HAP-1 (cell line): ENCODE results near the gene REC114.
A peak's percentile ranks its signal among the peaks of the same experiment; 100 is the strongest.
"Not testable (repeated sequence)": the region's sequence is repeated elsewhere in the genome, so short reads cannot be mapped to it uniquely, and the experiment has no call there.

Source experiments
- DNase-seq, 2 experiments: peaks; one replicate each; pipeline ENCODE4 v3.0.0-alpha.2; 2016 to 2020; ENCODE audit warnings: low spot score in 2 of 2
- H3K27me3 ChIP-seq: fragments of 250-450 bp; sonication (Bioruptor Pico); 2 replicates; pipeline ENCODE4 v1.5.1; 2020; ENCODE audit warnings: low read depth, mild to moderate bottlenecking, moderate library complexity
- H3K36me3 ChIP-seq: fragments of 250-450 bp; sonication (Bioruptor Pico); replicated peaks from 2 replicates; pipeline ENCODE4 v1.5.1; 2020; ENCODE audit warnings: mild to moderate bottlenecking
- H3K4me1 ChIP-seq: fragments of 250-450 bp; sonication (Bioruptor Pico); 2 replicates; pipeline ENCODE4 v1.5.1; 2020; ENCODE audit warnings: mild to moderate bottlenecking
- H3K4me3 ChIP-seq: fragments of 250-450 bp; sonication (Bioruptor Pico); 2 replicates; pipeline ENCODE4 v1.5.1; 2020; ENCODE audit warnings: mild to moderate bottlenecking, moderate library complexity
- H3K9me3 ChIP-seq: fragments of 250-450 bp; sonication (Bioruptor Pico); 2 replicates; pipeline ENCODE4 v1.5.1; 2020; ENCODE audit warnings: mild to moderate bottlenecking, moderate library complexity
- in situ Hi-C: fragments of 300-500 bp; cut with MboI; formaldehyde crosslinking; loops from 3 replicates; pipeline ENCODE4 v1.14.3; 2020; ENCODE audit warnings: low sequenced_read_pairs, inconsistent platforms, mixed read lengths

The REC114 gene, protein sequence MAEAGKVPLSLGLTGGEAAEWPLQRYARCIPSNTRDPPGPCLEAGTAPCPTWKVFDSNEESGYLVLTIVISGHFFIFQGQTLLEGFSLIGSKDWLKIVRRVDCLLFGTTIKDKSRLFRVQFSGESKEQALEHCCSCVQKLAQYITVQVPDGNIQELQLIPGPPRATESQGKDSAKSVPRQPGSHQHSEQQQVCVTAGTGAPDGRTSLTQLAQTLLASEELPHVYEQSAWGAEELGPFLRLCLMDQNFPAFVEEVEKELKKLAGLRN

DNA sequence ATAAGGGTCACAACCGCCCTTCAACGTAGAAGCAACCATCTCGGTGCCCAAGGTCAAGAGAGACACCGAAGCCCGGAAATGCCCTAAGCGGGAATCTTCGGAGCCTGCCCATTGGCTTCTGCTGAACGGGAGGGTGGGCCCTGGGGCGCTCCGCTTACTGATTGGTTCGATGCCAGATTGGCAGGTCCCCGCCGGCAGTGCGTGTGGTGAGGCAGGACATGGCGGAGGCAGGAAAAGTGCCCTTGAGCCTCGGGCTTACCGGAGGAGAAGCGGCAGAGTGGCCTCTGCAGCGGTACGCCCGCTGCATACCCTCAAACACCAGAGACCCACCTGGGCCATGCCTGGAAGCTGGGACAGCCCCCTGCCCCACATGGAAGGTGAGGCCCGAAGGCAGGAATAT is at the start of gene REC114:
Gene REC114 (plus strand): TSS at position 197 of the 400 bp plus-strand sequence. CDS start 22 bp downstream, at position 219.
- Histone ChIP-seq H3K4me3 (no peak within 1 kb of the TSS), H3K27me3 (peaks cover 58% of the 10 kb centered on the region), H3K36me3 (no peaks in the 10 kb centered on the region), H3K9me3 (no peaks in the 10 kb centered on the region; the same call in 1 of the 2 replicates), H3K4me1 (peaks cover 11% of the 10 kb centered on the region)
- in situ Hi-C loops, result no loop called here
- no peak for DNase-seq

DNA sequence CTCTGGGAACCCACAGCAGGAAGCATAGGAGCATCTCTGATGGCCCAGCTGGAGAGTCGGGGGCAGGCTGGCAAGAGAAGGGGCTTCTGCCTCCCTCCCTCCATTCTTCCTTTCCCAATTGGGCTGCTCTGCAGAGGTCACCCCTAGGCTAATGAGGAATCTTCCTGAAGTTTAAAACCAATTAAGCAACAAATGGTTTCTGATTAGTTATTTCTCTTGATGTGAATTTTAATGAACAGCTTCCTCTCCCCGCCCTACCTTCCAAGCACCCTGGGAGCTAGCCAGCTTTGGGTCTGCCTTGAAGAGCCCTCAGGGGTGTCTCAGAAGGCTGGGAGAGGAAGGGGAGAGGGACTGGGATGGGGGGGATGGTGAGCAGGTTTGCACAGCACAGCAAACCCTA is 49.6 kb upstream of the REC114 start:
- in situ Hi-C loops, result no loop called here
- Histone ChIP-seq H3K4me1 (no peaks in the 10 kb centered on the region), H3K27me3 (peaks cover 21% of the 10 kb centered on the region), H3K36me3 (no peaks in the 10 kb centered on the region), H3K9me3 (no peaks in the 10 kb centered on the region), H3K4me3 (no peak overlapping the region)
- DNase-seq, result no peak

DNA sequence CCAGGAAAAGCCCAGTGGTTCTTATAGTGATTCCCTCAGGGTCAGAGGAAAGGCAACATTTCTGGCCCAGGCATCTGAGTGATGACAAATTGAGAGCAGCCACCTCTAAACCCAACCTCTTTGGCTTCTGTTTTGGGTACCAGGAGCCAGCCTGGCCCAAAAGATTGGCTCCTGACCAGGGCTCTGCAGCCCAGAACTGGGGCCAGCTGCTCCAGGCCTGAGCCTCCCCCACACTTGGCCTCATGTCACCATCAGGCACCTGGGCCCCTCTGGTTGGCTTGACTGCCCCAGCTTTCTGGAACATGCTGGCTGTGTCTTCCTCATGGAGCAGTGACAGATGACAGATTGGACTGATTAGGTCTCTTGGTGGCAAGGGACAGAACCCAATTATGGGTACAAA is 48.2 kb upstream of the REC114 start:
- H3K4me3 ChIP-seq, result no peak overlapping the region
- H3K36me3 ChIP-seq, result no peaks in the 10 kb centered on the region
- in situ Hi-C loops, result no loop called here
- DNase-seq, result no peak
- no peaks in the 10 kb centered on the region for H3K9me3 ChIP-seq
- peaks cover 21% of the 10 kb centered on the region for H3K27me3 ChIP-seq
- no peaks in the 10 kb centered on the region for H3K4me1 ChIP-seq

DNA sequence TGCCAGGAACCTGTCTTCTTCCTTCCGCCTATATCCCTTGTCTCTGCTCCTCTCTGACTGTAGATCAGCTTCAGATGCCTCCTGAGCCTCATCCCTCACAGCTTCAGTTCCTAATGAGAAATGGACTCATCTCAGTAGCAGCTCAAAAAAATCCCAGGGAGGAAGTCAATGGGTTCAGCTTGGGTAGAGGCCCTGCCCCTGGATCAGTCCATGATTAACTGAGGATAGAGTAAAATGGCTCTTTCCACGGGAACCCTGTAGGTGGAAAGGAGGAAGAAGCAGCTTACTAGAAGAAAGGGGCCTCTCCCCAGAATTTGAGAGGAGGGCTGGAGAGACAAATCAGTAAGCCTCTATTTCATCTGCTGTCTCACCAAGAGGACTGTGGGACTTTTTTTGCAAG is 47.3 kb upstream of the REC114 start:
- Histone ChIP-seq H3K27me3 (peaks cover 21% of the 10 kb centered on the region), H3K9me3 (no peaks in the 10 kb centered on the region), H3K4me3 (no peak overlapping the region), H3K36me3 (no peaks in the 10 kb centered on the region), H3K4me1 (no peaks in the 10 kb centered on the region)
- DNase-seq, result no peak
- in situ Hi-C loops, result no loop called here

DNA sequence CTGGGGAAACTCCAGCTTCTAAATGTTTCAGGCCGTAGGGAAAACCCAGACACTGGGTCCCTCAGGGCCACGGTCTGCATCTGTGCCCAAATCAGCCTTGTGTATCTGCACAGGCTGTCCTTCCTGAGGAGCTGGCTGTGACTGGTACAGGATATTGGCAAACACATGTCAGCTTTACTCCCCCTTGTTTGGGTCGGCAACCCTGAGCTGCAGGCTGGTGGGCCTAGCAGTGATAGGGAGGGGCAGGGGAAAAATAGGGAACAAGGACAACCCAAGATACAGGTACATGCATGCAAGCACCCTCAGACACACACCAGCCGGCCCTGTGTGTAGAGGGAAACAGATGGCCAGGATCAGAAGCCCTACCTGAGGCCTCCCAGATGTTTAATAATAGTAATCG is 45.5 kb upstream of the REC114 start:
- Histone ChIP-seq H3K36me3 (no peaks in the 10 kb centered on the region), H3K4me3 (no peak overlapping the region), H3K4me1 (no peaks in the 10 kb centered on the region), H3K9me3 (no peaks in the 10 kb centered on the region), H3K27me3 (peaks cover 14% of the 10 kb centered on the region)
- in situ Hi-C loops, result no loop called here
- peak in 1 of 2 experiments; percentile 3 for DNase-seq

DNA sequence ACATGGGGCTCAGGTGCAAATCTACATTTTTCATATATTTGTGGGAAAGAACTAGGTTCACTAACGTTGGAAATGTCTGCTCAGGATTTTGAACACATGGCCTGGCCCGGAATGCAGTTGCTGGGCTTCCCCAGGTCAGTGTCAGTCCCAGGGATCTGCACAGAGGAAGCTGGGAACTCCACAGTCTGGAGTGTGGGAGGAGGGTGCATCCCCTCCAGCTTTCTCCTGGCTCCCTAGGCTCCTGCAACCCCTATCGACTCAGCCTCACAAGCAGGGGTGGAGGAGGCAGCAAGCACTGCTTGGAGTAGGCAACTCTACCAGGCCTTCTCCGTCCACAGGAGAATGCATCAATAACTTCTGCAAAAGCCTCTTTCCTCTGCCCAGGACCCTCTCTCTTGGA is 44.1 kb upstream of the REC114 start:
- H3K36me3 ChIP-seq, result no peaks in the 10 kb centered on the region
- peaks cover 6% of the 10 kb centered on the region; the same call in 1 of the 2 replicates for H3K27me3 ChIP-seq
- no peak for DNase-seq
- no peak overlapping the region for H3K4me3 ChIP-seq
- in situ Hi-C loops, result no loop called here
- H3K9me3 ChIP-seq, result no peaks in the 10 kb centered on the region
- H3K4me1 ChIP-seq, result no peaks in the 10 kb centered on the region

DNA sequence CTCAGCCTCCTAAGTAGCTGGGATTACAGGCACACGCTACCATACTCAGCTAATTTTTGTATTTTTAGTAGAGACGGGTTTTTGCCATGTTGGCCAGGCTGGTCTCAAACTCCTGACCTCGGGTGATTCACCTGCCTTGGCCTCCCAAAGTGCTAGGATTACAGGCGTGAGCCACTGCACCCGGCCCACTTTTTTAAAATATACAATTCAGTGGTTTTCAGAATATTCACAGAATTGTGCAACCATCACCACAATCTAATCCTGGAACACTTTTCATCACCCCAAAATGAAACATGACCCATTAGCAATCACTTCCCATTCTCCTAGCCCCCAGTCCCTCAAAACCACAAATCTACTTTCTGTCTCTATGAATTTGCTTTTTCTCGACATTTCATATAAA is 42.7 kb upstream of the REC114 start:
- H3K36me3 ChIP-seq, H3K4me1 ChIP-seq, H3K9me3 ChIP-seq, H3K4me3 ChIP-seq, DNase-seq, H3K27me3 ChIP-seq, in situ Hi-C loops: not testable (repeated sequence)

DNA sequence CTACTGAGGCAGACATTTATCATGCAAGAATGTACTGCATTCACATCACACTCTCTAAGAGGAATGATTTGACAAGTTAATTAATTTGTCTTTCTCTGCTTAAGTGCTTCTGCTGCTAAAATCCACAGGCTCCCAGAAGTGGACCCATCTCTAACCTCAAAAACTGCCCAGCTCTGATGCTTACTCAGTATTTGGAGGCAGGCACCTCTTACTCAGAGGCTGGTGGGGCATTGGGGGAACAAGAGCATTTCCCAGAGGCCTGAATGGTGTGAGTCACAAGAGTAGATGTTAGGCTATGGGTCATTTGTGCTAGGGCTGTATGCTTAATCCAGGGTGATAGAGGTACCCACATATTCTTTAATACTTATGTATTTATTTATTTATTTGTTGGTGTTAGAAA is 39.8 kb upstream of the REC114 start:
- in situ Hi-C loops, result no loop called here
- H3K36me3 ChIP-seq, result no peaks in the 10 kb centered on the region
- H3K4me3 ChIP-seq, result no peak overlapping the region
- DNase-seq, result no peak
- H3K9me3 ChIP-seq, result no peaks in the 10 kb centered on the region
- peaks cover 4% of the 10 kb centered on the region; the same call in 1 of the 2 replicates for H3K27me3 ChIP-seq
- H3K4me1 ChIP-seq, result no peaks in the 10 kb centered on the region

DNA sequence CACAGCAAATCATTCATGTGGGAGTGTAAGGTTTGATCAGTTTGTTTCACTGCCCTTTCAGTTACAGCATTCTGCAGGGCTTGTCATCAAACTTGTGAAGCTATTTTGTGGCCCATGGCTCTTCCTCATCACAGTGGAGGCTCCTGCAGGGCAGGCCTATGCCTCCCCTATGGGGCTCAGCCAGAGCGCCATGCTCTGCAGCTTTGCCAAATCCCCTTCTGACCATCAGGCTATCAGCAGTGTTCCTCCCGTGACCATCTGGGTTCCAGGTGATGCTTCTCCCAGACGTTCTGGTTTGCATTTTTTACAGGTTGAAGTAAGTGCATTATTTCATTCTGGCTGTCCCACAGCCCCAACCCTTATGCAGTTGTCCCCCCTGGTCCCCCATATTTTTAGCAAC is 28.1 kb upstream of the REC114 start:
- DNase-seq, result no peak
- Histone ChIP-seq H3K4me3 (no peak overlapping the region), H3K9me3 (no peaks in the 10 kb centered on the region), H3K36me3 (no peaks in the 10 kb centered on the region), H3K4me1 (no peaks in the 10 kb centered on the region), H3K27me3 (peaks cover 7% of the 10 kb centered on the region)
- in situ Hi-C loops, result no loop called here

DNA sequence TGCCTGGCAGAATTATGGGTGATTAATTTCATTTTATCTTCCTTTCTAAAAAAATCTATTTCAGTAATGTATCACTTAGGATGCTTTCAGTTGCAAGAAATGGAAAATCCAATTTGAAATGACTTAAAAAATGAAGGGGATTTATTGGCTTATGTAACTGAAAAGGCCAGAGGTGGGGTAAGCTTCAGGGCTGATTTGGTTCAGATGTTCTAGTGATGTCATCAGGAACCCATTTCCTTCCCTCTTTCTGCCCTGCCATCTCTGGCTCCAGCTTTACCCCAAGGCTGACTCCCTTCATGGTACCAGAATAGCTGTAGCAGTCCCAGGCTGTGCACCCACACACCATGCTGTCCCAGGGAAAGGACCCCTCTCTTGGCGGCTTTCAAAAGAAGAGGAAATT is 18.5 kb upstream of the REC114 start:
- in situ Hi-C loops, result no loop called here
- Histone ChIP-seq H3K9me3 (no peaks in the 10 kb centered on the region), H3K4me1 (no peaks in the 10 kb centered on the region), H3K36me3 (no peaks in the 10 kb centered on the region), H3K27me3 (peaks cover 45% of the 10 kb centered on the region), H3K4me3 (no peak overlapping the region)
- DNase-seq, result no peak

DNA sequence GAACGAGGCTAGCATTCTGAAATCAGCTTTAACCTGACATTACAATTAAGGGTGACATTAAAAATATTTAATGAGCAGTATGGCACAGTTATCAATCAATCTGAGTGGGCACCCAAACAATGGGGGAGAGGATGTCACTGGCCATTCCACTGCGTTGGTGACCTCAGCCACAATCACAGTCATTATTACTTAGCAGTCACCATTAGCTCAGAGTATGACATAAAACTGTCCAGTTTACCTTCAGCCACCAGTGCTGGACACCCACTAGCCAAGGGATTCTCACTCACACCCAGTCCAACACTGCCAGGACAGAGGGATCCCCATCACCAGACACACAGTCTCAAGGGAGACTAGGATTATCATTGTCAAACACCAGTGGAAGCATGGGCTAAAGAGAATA is 17.5 kb upstream of the REC114 start:
- Histone ChIP-seq H3K4me1 (no peaks in the 10 kb centered on the region), H3K27me3 (peaks cover 51% of the 10 kb centered on the region), H3K36me3 (no peaks in the 10 kb centered on the region), H3K9me3 (no peaks in the 10 kb centered on the region), H3K4me3 (no peak overlapping the region)
- no peak for DNase-seq
- in situ Hi-C loops, result no loop called here

DNA sequence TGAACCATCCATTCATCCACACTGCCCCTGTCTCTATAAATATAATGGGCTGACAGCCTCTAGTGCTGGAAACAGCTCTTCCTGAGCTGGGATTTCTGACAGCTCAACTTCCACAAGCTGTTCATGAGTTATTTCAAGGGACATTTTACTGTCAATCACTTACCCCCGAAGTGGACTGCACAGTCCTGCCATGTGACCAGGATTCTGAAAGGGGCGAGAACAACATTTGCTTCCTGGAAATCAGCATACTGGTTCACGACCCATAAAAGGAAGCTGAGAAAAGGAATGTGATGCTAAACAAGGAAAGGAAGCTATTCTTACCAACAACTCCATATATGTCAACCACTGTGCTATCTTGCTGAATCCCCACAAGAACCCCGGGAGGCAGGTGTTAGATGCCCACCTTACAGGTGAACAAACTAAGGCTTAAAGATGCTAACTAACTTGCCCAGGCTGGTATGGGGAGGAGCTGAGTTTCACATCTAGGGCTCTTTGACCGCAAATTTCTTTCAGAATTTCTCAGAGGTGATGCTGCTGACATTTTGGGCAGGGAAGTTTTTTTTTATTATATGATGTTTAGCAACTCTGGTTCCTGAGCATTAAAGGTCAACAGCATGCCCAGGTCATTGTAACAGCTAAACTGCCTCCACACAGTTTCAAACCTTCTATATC is 16.5 kb upstream of the REC114 start:
- H3K4me3 ChIP-seq, result no peak overlapping the region
- peaks cover 56% of the 10 kb centered on the region for H3K27me3 ChIP-seq
- no peaks in the 10 kb centered on the region for H3K36me3 ChIP-seq
- H3K4me1 ChIP-seq, result no peaks in the 10 kb centered on the region
- in situ Hi-C loops, result no loop called here
- H3K9me3 ChIP-seq, result no peaks in the 10 kb centered on the region
- DNase-seq, result no peak

DNA sequence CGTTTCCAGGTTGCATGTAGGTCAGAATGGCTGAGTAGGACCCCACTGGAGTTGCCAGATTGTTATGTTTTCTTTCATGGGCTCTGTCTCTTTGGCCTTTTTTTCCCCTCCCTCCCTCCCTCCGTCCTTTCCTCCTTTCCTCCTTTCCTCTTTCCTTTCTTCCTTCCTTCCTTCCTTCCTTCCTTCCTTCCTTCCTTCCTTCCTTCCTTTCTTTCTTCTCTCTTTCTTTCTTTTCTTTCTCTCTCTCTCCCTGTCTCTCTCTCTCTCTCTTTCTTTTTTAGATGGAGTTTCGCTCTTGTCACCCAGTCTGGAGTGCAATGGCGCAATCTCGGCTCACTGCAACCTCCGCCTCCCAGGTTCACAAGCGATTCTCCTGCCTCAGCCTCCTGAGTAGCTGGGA is 11.6 kb upstream of the REC114 start:
- H3K9me3 ChIP-seq, DNase-seq, H3K4me1 ChIP-seq, in situ Hi-C loops, H3K4me3 ChIP-seq, H3K36me3 ChIP-seq: not testable (repeated sequence)
- H3K27me3 ChIP-seq, result peaks cover 60% of the 10 kb centered on the region

DNA sequence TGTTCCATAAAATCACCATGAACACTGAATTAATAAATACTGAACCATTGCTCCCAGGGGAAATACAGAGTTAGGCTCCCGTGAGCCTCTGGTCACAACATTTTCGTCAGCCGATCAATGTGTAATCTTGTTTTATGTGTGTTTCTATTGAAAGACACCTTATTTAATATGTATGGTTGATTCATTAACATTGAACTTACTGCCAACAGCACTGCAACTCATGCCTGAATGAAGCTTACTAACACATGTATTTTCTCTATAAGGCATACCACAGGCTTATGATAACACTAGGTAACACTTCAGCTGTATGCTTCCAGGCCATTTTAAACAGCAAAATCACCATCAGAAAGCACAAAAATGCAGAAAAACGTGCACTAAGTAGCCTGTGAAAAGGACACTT is 9.1 kb upstream of the REC114 start:
- Histone ChIP-seq H3K36me3 (no peaks in the 10 kb centered on the region), H3K4me3 (no peak overlapping the region), H3K27me3 (peaks cover 66% of the 10 kb centered on the region), H3K9me3 (no peaks in the 10 kb centered on the region), H3K4me1 (peaks cover 6% of the 10 kb centered on the region)
- no peak for DNase-seq
- in situ Hi-C loops, result no loop called here
